Transverse colon (tissue), 3 donors: ENCODE measurements around the gene SRGN.

Experiments
- CTCF ChIP-seq, 5 experiments: fragments of 200-600 bp in 3 of 5; fragments of 450-650 bp in 2 of 5; sonication (generic) in 3 of 5; IDR thresholded peaks; 1 replicate in 2 of 5; 2 replicates in 3 of 5; pipeline ENCODE4 v1.5.1; 2016 to 2017; ENCODE audit warnings: antibody characterized with exemption in 5 of 5, inconsistent platforms in 3 of 5, mild to moderate bottlenecking in 2 of 5, moderate library complexity in 1 of 5
- EP300 ChIP-seq: sonication (generic); formaldehyde crosslinking; IDR thresholded peaks from one replicate; pipeline ENCODE4 v1.6.1; 2017; ENCODE audit warnings: antibody characterized with exemption, low read depth
- POLR2A ChIP-seq: fragments of 450-650 bp; IDR thresholded peaks from one replicate; pipeline ENCODE4 v1.6.1; 2016; ENCODE audit warnings: antibody characterized with exemption, mild to moderate bottlenecking, moderate library complexity

GRCh38 chr10:69057261-69057950 lies 30.5 kb upstream of the SRGN start:
- TF ChIP-seq CTCF (IDR thresholded peaks at IDR 0.05) = no peak
- no peak for TF ChIP-seq POLR2A
- no peak for TF ChIP-seq EP300
